ENCODE measurements around the gene ARPC5L.
A peak's percentile ranks its signal among the peaks of the same experiment; 100 is the strongest.
"Not testable (repeated sequence)": the region's sequence is repeated elsewhere in the genome, so short reads cannot be mapped to it uniquely, and the experiment has no call there.

The ARPC5L gene

GRCh38 chr9:124861342-124862229, at the start of gene ARPC5L, which contains the start of gene RPL35:
Gene ARPC5L (plus strand): TSS chr9:124862130. CDS start chr9:124869291, 7,161 bp downstream.
Gene RPL35 (minus strand): TSS chr9:124861957. CDS start chr9:124861912, 45 bp downstream.
- FAIRE-seq (peak; percentile 85), DNase-seq (ENCODE audit: extremely low spot score, insufficient read length, low read depth) (peak; percentile 97)

GRCh38 chr9:124812441-124812876, 49.5 kb upstream of the ARPC5L start:
- FAIRE-seq (no peak), DNase-seq (ENCODE audit: extremely low spot score, insufficient read length, low read depth) (no peak)

- FAIRE-seq (no peak), DNase-seq (ENCODE audit: extremely low spot score, insufficient read length, low read depth) (no peak)
Measured at GRCh38 chr9:124813041-124813440, 48.9 kb upstream of the ARPC5L start.

GRCh38 chr9:124813501-124814163, 48.3 kb upstream of the ARPC5L start:
- DNase-seq (ENCODE audit: extremely low spot score, insufficient read length, low read depth), result no peak
- FAIRE-seq, result no peak

GRCh38 chr9:124814164-124814535, 47.8 kb upstream of the ARPC5L start:
- FAIRE-seq, result no peak
- DNase-seq (ENCODE audit: extremely low spot score, insufficient read length, low read depth), result no peak

- FAIRE-seq (no peak), DNase-seq (ENCODE audit: extremely low spot score, insufficient read length, low read depth) (no peak)
Measured at GRCh38 chr9:124815601-124816000, 46.3 kb upstream of the ARPC5L start.

- no peak for FAIRE-seq
- DNase-seq (ENCODE audit: extremely low spot score, insufficient read length, low read depth), result no peak
Measured at GRCh38 chr9:124818431-124819281, 43.3 kb upstream of the ARPC5L start.

GRCh38 chr9:124820698-124821623, 41.0 kb upstream of the ARPC5L start:
- no peak for DNase-seq (ENCODE audit: extremely low spot score, insufficient read length, low read depth)

GRCh38 chr9:124828489-124829333, 33.2 kb upstream of the ARPC5L start:
- FAIRE-seq (no peak), DNase-seq (ENCODE audit: extremely low spot score, insufficient read length, low read depth) (no peak)

More at GRCh38 chr9:124820698-124821623, 41.0 kb upstream of the ARPC5L start:
- FAIRE-seq, result no peak

- DNase-seq (ENCODE audit: extremely low spot score, insufficient read length, low read depth) (no peak), FAIRE-seq (no peak)
Measured at GRCh38 chr9:124829334-124829669, 32.6 kb upstream of the ARPC5L start.

- no peak for DNase-seq (ENCODE audit: extremely low spot score, insufficient read length, low read depth)
- FAIRE-seq, result no peak
Measured at GRCh38 chr9:124830593-124830992, 31.3 kb upstream of the ARPC5L start.

GRCh38 chr9:124831642-124832364, 30.1 kb upstream of the ARPC5L start:
- FAIRE-seq (no peak), DNase-seq (ENCODE audit: extremely low spot score, insufficient read length, low read depth) (no peak)

GRCh38 chr9:124834591-124834990, 27.3 kb upstream of the ARPC5L start:
- FAIRE-seq (no peak), DNase-seq (ENCODE audit: extremely low spot score, insufficient read length, low read depth) (no peak)

GRCh38 chr9:124835026-124835557, 26.8 kb upstream of the ARPC5L start:
- DNase-seq (ENCODE audit: extremely low spot score, insufficient read length, low read depth) (no peak), FAIRE-seq (no peak)

GRCh38 chr9:124838132-124838531, 23.8 kb upstream of the ARPC5L start:
- FAIRE-seq; DNase-seq (ENCODE audit: extremely low spot score, insufficient read length, low read depth): not testable (repeated sequence)

- FAIRE-seq; DNase-seq (ENCODE audit: extremely low spot score, insufficient read length, low read depth): not testable (repeated sequence)
Measured at GRCh38 chr9:124838567-124839275, 23.2 kb upstream of the ARPC5L start.

All from GM18507 (cell line).